ENCODE results near the gene TIMM23. TPM values are rescaled to one million over a fixed set of nuclear protein-coding genes. Genes with fewer than 3 reads are reported as not detected.
"Not testable (repeated sequence)": the region's sequence is repeated elsewhere in the genome, so short reads cannot be mapped to it uniquely, and the experiment has no call there.

The TIMM23 gene
- total and polyA plus RNA-seq, 2 donors (not counting 1 experiment from before 2014, with no cell fraction given) = 55.0 to 130 TPM

DNA sequence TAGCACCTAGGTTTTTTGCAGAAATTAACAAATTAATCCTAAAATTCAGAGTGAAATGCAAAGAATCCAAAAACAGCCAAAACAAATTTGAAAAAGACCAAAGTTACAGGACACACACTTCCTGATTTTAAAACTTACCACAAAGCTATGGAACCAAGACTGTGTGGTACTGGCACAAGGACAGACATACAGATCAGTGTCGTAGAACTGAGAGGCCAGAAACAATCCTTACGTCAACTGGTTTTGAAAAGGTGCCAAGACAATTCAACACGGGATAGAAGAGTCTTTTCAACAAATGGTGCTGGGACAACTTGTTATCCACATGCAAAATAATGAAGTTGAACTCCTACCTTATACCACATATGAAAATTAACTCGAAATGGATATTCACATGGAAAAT lies 26.8 kb upstream of the TIMM23 start:
- not testable (repeated sequence) for H3K4me3 ChIP-seq (replicated peaks in 1 of 4; ENCODE audit: control extremely low read depth in 1 of 4, insufficient read depth in 1 of 4, low read depth in 3 of 4, low read length in 4 of 4); H3K27ac ChIP-seq (ENCODE audit: insufficient read depth, low read length); H3K4me1 ChIP-seq (ENCODE audit: control insufficient read depth, extremely low read depth, insufficient read depth, low read length); H2AFZ ChIP-seq (ENCODE audit: low read length); H3K36me3 ChIP-seq (ENCODE audit: control insufficient read depth, insufficient read depth, low read length); H3K9ac ChIP-seq (ENCODE audit: insufficient read depth, low read length); H4K20me1 ChIP-seq (ENCODE audit: control insufficient read depth, extremely low read depth, insufficient read depth, low read length); DNase-seq (ENCODE audit: low read depth in 2 of 2); H3K4me2 ChIP-seq (ENCODE audit: extremely low read depth, insufficient read depth, low read length); H3K9me3 ChIP-seq (ENCODE audit: control insufficient read depth, insufficient read depth, low read depth, low read length); H3K79me2 ChIP-seq (ENCODE audit: control insufficient read depth, insufficient read depth, low read length); H3K27me3 ChIP-seq (ENCODE audit: control insufficient read depth, insufficient read depth, low read length)

DNA sequence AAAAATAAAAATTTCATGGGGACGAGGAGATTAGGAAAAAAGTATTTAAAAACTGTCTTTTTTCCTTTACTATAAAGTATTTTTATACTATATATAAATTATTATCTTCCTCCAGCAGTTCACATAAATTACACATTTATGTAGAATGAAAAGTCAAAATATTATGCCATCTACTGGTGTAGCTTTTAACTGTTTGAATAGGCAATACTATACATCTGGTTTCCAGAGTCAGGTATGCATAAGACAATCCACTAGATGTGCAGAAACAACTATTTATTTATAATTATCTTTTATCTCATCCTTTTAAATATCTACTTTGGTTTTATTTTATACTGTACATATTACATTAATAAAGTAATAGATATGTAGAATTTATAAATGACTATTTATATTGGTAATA lies 24.9 kb upstream of the TIMM23 start:
- H3K79me2 ChIP-seq (ENCODE audit: control insufficient read depth, insufficient read depth, low read length); H3K36me3 ChIP-seq (ENCODE audit: control insufficient read depth, insufficient read depth, low read length): not testable (repeated sequence)

DNA sequence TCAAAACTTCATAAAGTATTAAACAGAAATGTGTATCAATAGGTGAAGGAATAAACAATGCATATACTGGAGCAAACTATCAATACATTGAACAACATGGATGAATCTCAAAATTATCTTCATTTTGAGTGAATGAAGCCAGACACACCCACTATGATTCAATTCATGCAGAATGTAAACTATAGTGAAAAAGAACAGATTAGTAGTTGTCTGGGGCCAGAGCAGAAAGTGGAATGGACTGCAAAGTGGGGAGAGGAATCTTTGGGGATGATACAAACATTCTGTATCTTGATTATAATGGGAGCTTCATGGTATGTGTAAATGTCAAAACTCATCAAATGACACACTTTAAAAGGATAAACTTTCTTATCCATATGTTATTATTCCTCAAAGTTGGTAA lies 23.5 kb upstream of the TIMM23 start:
- H3K79me2 ChIP-seq (ENCODE audit: control insufficient read depth, insufficient read depth, low read length); H3K4me2 ChIP-seq (ENCODE audit: extremely low read depth, insufficient read depth, low read length); H3K36me3 ChIP-seq (ENCODE audit: control insufficient read depth, insufficient read depth, low read length); H3K4me3 ChIP-seq (replicated peaks in 1 of 4; ENCODE audit: control extremely low read depth in 1 of 4, insufficient read depth in 1 of 4, low read depth in 3 of 4, low read length in 4 of 4); H3K4me1 ChIP-seq (ENCODE audit: control insufficient read depth, extremely low read depth, insufficient read depth, low read length); H3K9ac ChIP-seq (ENCODE audit: insufficient read depth, low read length); H4K20me1 ChIP-seq (ENCODE audit: control insufficient read depth, extremely low read depth, insufficient read depth, low read length); H2AFZ ChIP-seq (ENCODE audit: low read length); H3K27me3 ChIP-seq (ENCODE audit: control insufficient read depth, insufficient read depth, low read length); H3K9me3 ChIP-seq (ENCODE audit: control insufficient read depth, insufficient read depth, low read depth, low read length); H3K27ac ChIP-seq (ENCODE audit: insufficient read depth, low read length): not testable (repeated sequence)
- peak; percentile 15 to 31 for DNase-seq (ENCODE audit: low read depth in 2 of 2)

More for the DNA sequence above, 24.9 kb upstream of the TIMM23 start:
- not testable (repeated sequence) for H3K4me2 ChIP-seq (ENCODE audit: extremely low read depth, insufficient read depth, low read length); H3K4me3 ChIP-seq (replicated peaks in 1 of 4; ENCODE audit: control extremely low read depth in 1 of 4, insufficient read depth in 1 of 4, low read depth in 3 of 4, low read length in 4 of 4); H2AFZ ChIP-seq (ENCODE audit: low read length); H3K9me3 ChIP-seq (ENCODE audit: control insufficient read depth, insufficient read depth, low read depth, low read length); H3K4me1 ChIP-seq (ENCODE audit: control insufficient read depth, extremely low read depth, insufficient read depth, low read length); H4K20me1 ChIP-seq (ENCODE audit: control insufficient read depth, extremely low read depth, insufficient read depth, low read length); DNase-seq (ENCODE audit: low read depth in 2 of 2); H3K9ac ChIP-seq (ENCODE audit: insufficient read depth, low read length); H3K27me3 ChIP-seq (ENCODE audit: control insufficient read depth, insufficient read depth, low read length); H3K27ac ChIP-seq (ENCODE audit: insufficient read depth, low read length)

DNA sequence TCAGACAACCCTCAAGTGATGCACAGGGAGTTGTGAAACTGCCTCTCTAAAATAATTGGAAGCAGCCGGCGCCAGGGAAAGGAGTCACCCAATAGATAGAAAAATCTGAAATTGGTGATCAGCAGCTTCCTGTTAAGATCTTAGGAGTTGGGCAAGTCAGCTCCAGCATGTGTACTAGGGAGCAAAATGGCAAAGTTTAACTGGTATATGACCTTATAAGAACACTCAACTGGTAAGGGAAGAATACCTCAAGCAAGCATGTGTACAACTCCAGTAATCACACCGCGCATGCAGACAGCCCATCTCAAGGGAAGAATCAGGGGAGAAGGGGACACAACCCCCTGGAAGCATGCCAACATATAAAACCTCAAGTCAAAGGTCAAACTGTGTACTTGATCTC lies 17.9 kb upstream of the TIMM23 start:
- H3K9me3 ChIP-seq (ENCODE audit: control insufficient read depth, insufficient read depth, low read depth, low read length); H3K36me3 ChIP-seq (ENCODE audit: control insufficient read depth, insufficient read depth, low read length); H3K27me3 ChIP-seq (ENCODE audit: control insufficient read depth, insufficient read depth, low read length); H3K79me2 ChIP-seq (ENCODE audit: control insufficient read depth, insufficient read depth, low read length); H3K9ac ChIP-seq (ENCODE audit: insufficient read depth, low read length); DNase-seq (ENCODE audit: low read depth in 2 of 2); H3K4me1 ChIP-seq (ENCODE audit: control insufficient read depth, extremely low read depth, insufficient read depth, low read length); H3K4me2 ChIP-seq (ENCODE audit: extremely low read depth, insufficient read depth, low read length); H3K4me3 ChIP-seq (replicated peaks in 1 of 4; ENCODE audit: control extremely low read depth in 1 of 4, insufficient read depth in 1 of 4, low read depth in 3 of 4, low read length in 4 of 4); H4K20me1 ChIP-seq (ENCODE audit: control insufficient read depth, extremely low read depth, insufficient read depth, low read length); H2AFZ ChIP-seq (ENCODE audit: low read length); H3K27ac ChIP-seq (ENCODE audit: insufficient read depth, low read length): not testable (repeated sequence)

DNA sequence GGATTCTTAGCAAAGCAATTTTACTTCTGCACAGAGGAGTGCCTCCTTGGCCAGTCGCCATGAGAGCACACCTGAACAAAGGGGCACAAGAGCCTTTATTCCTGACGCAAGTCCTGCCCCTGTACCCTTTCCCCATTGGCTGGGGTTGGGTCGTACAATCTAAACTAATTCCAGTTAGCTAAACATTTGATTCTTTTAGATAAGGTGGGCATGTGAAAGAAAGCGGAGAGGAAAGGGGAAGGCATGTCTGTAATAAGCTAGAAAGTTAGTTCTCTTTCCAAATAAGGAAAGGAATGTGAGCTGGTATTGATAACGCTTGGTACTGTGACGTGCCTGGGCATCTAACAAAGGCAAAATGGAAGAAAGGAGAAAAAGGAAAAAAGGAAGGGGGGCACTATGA lies 15.7 kb upstream of the TIMM23 start:
- not testable (repeated sequence) for H3K4me1 ChIP-seq (ENCODE audit: control insufficient read depth, extremely low read depth, insufficient read depth, low read length); H3K9me3 ChIP-seq (ENCODE audit: control insufficient read depth, insufficient read depth, low read depth, low read length); H3K9ac ChIP-seq (ENCODE audit: insufficient read depth, low read length); H3K4me2 ChIP-seq (ENCODE audit: extremely low read depth, insufficient read depth, low read length); H3K4me3 ChIP-seq (replicated peaks in 1 of 4; ENCODE audit: control extremely low read depth in 1 of 4, insufficient read depth in 1 of 4, low read depth in 3 of 4, low read length in 4 of 4); DNase-seq (ENCODE audit: low read depth in 2 of 2); H2AFZ ChIP-seq (ENCODE audit: low read length); H3K79me2 ChIP-seq (ENCODE audit: control insufficient read depth, insufficient read depth, low read length); H3K27ac ChIP-seq (ENCODE audit: insufficient read depth, low read length); H3K36me3 ChIP-seq (ENCODE audit: control insufficient read depth, insufficient read depth, low read length); H4K20me1 ChIP-seq (ENCODE audit: control insufficient read depth, extremely low read depth, insufficient read depth, low read length); H3K27me3 ChIP-seq (ENCODE audit: control insufficient read depth, insufficient read depth, low read length)

DNA sequence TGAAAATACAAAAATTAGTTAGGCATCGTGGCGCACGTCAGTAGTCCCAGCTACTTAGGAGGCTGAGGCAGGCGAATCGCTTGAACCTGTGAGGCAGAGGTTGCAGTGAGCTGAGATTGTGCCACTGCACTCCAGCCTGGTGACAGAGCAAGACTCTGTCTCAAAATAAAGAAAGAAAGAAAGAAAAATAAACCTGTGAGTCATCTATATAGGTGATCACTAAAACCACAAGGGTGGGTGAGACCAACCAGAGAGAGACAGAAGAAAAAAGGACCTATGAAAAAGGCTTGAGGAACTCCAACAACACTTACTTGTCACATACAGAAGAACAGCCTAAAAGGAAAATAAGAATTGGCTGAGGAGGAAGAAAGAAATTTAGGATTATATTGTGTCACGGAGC lies 14.4 kb upstream of the TIMM23 start:
- H2AFZ ChIP-seq (ENCODE audit: low read length); H3K79me2 ChIP-seq (ENCODE audit: control insufficient read depth, insufficient read depth, low read length); H3K4me2 ChIP-seq (ENCODE audit: extremely low read depth, insufficient read depth, low read length); H4K20me1 ChIP-seq (ENCODE audit: control insufficient read depth, extremely low read depth, insufficient read depth, low read length); H3K4me1 ChIP-seq (ENCODE audit: control insufficient read depth, extremely low read depth, insufficient read depth, low read length); H3K9me3 ChIP-seq (ENCODE audit: control insufficient read depth, insufficient read depth, low read depth, low read length); H3K27me3 ChIP-seq (ENCODE audit: control insufficient read depth, insufficient read depth, low read length); H3K4me3 ChIP-seq (replicated peaks in 1 of 4; ENCODE audit: control extremely low read depth in 1 of 4, insufficient read depth in 1 of 4, low read depth in 3 of 4, low read length in 4 of 4); H3K9ac ChIP-seq (ENCODE audit: insufficient read depth, low read length); H3K27ac ChIP-seq (ENCODE audit: insufficient read depth, low read length); DNase-seq (ENCODE audit: low read depth in 2 of 2); H3K36me3 ChIP-seq (ENCODE audit: control insufficient read depth, insufficient read depth, low read length): not testable (repeated sequence)

DNA sequence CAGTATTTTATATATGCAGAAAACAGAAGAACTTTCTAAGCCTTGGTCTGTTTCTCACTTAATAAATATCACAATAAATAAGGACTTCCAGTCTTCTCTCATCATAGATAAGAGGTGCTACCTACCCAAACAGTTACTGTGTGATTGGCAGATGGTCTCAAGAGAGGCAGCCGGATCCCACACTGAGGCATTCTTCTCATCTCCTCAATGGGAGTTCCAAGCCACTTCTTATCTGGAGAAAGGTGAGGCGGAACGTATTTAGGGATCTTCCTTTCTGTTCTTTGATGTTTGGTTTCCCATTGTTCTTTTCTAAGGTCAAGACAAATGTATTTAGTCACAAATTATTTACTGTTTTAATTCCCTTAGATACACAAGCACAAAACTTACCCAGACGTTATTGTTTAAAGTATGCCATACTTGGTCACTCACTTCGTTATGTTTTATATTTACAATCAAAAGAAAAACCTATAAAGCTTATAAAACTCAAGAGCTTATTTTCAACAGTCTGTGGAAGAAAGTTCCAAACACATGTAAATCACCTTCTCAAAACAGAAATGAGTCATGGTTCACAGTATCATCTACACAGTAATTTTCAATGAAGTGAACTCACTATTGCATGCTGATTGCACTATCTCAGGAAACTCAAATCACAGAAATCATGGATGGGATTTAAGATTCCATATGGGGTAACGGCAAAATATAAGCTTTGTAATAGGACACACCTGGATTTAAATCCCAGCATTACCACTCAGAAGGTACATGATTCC lies 9.4 kb upstream of the TIMM23 start:
- H3K9ac ChIP-seq (ENCODE audit: insufficient read depth, low read length); H2AFZ ChIP-seq (ENCODE audit: low read length); H3K9me3 ChIP-seq (ENCODE audit: control insufficient read depth, insufficient read depth, low read depth, low read length): not testable (repeated sequence)

More for the DNA sequence above, 9.4 kb upstream of the TIMM23 start:
- DNase-seq (ENCODE audit: low read depth in 2 of 2); H4K20me1 ChIP-seq (ENCODE audit: control insufficient read depth, extremely low read depth, insufficient read depth, low read length); H3K27ac ChIP-seq (ENCODE audit: insufficient read depth, low read length); H3K4me1 ChIP-seq (ENCODE audit: control insufficient read depth, extremely low read depth, insufficient read depth, low read length); H3K36me3 ChIP-seq (ENCODE audit: control insufficient read depth, insufficient read depth, low read length); H3K79me2 ChIP-seq (ENCODE audit: control insufficient read depth, insufficient read depth, low read length); H3K27me3 ChIP-seq (ENCODE audit: control insufficient read depth, insufficient read depth, low read length); H3K4me2 ChIP-seq (ENCODE audit: extremely low read depth, insufficient read depth, low read length); H3K4me3 ChIP-seq (replicated peaks in 1 of 4; ENCODE audit: control extremely low read depth in 1 of 4, insufficient read depth in 1 of 4, low read depth in 3 of 4, low read length in 4 of 4): not testable (repeated sequence)

Measured in fibroblast of lung (primary cell).